Stimulated activated naive B cell treated with anti-CD40 and anti-IgM and Interleukin-4, amounts not matched to agents 10 μg/mL and 1 μg/mL and 100 μg/mL, for 72 hours (primary cell): ENCODE data around the gene RPN2.

Source experiments
- ATAC-seq, 2 donors: fragments of 150-1000 bp; cut with Tn5 transposase; replicated peaks; 2 replicates each; pipeline ENCODE4 v1.10.0; 2021; ENCODE audit warnings: moderate library complexity in 1 of 2
- DNase-seq: peaks from one replicate; pipeline ENCODE4 v3.0.0; 2021
- H3K27ac Mint-ChIP-seq: one replicate; pipeline ENCODE4 v1.8.0; 2022; ENCODE audit warnings: mild to moderate bottlenecking, mixed read lengths
- H3K27me3 Mint-ChIP-seq, 2 donors: one replicate each; pipeline ENCODE4 v1.8.0; 2022; ENCODE audit warnings: mixed read lengths in 2 of 2
- H3K36me3 Mint-ChIP-seq, 2 donors: one replicate each; pipeline ENCODE4 v1.8.0; 2022; ENCODE audit warnings: mixed read lengths in 2 of 2, mild to moderate bottlenecking in 1 of 2
- H3K4me1 Mint-ChIP-seq, 2 donors: one replicate each; pipeline ENCODE4 v1.8.0; 2022; ENCODE audit warnings: mixed read lengths in 2 of 2, mild to moderate bottlenecking in 1 of 2
- H3K4me3 Mint-ChIP-seq, 2 donors: one replicate each; pipeline ENCODE4 v1.8.0; 2022; ENCODE audit warnings: mild to moderate bottlenecking in 2 of 2, mixed read lengths in 2 of 2, moderate library complexity in 1 of 2
- H3K9me3 Mint-ChIP-seq, 2 donors: one replicate each; pipeline ENCODE4 v1.8.0; 2022; ENCODE audit warnings: mixed read lengths in 2 of 2, mild to moderate bottlenecking in 1 of 2

Gene RPN2

DNA sequence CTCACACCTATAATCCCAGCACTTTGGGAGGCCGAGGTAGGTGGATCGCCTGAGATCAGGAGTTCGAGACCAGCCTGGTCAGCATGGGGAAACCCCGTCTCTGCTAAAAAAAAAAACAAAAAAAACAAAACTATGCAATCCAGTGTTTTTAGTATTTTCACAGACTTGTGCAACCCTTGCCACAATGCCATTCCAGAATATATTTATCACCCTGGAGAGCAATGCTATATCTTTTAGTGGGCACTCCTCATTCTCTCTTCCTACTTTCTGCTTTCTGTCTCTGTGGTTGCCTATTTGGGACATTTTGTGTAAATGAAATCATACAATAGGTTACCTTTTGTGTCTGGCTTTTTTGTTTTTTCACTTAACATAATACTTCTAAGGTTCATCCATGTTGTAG is 39.3 kb downstream of the RPN2 start:
- DNase-seq: no peak
- Mint-ChIP-seq H3K36me3 (peaks cover 48 to 54% of the 10 kb centered on the region in 2 donors), H3K27ac (no peak overlapping the region), H3K27me3 (no peaks in the 10 kb centered on the region), H3K4me1 (peaks cover 7 to 17% of the 10 kb centered on the region in 2 donors), H3K9me3 (no peaks in the 10 kb centered on the region), H3K4me3 (no peak overlapping the region)
- no peak for ATAC-seq

DNA sequence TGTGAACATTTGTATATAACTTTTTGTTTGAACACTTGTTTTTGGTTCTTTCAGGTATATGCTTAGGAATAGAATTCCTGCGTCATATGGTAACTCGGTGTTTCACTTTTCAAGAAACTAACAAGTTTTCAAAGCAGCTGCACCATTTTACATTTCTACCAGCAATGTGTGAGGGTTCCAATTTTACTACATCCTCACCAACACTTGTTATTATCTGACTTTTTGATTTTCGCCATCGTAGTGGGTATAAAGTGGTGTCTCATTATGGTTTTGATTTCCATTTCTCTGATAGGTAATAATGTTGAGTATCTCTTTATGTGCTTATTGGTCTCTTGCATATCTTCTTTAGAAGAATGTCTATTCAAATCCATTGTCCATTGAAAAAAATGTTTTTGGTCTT is 39.8 kb downstream of the RPN2 start:
- no peak for ATAC-seq
- DNase-seq: no peak
- H3K4me1 Mint-ChIP-seq: peaks cover 7 to 17% of the 10 kb centered on the region in 2 donors
- no peaks in the 10 kb centered on the region for H3K27me3 Mint-ChIP-seq
- peaks cover 50 to 56% of the 10 kb centered on the region in 2 donors for H3K36me3 Mint-ChIP-seq
- no peak overlapping the region for H3K4me3 Mint-ChIP-seq
- no peak overlapping the region for H3K27ac Mint-ChIP-seq
- no peaks in the 10 kb centered on the region for H3K9me3 Mint-ChIP-seq

DNA sequence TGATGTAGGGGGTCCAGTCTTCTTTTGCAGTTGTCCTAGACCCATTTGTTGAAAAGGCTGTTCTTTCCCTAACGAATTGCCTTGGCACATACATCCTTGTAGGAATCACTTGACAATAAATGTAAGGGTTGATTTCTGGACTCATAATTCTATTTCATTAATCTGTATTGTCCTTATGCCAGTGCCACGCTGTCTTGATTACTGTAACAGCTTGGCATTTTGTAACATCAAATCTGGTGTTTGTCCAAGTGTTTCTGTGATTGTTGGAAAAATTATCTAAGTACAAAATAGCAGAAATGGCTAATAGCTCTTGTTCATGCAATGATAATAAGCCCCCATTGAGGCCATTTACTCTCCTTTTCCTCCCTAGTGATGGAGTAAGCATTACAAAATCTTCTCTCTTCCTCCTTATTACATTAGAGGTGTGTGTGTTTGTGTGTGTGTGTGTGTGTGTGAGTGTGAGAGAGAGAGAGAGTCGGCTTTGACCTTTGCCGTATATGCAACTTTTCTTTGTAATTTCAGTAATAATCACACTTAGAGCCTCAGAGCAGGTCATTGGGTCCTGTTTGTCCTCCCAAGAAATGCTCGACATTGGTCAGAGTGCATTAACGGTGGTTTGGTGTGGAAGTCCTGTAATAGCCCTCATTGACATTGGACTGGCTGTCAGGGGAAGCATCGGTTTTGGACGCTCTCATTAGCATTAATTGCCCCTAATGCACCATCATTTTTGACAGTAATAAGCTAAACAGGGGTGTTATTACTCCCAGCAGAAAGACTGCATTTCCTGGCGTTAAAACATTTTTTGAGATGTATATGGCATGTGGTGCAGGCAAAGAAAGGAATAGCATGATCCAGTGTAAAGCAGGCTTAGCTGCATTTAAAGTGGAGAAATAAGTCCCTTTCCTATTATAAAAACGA is 40.9 kb downstream of the RPN2 start:
- Mint-ChIP-seq H3K27ac (no peak overlapping the region), H3K4me1 (peaks cover 4 to 17% of the 10 kb centered on the region in 2 donors), H3K36me3 (peaks cover 48 to 52% of the 10 kb centered on the region in 2 donors), H3K27me3 (no peaks in the 10 kb centered on the region), H3K9me3 (no peaks in the 10 kb centered on the region), H3K4me3 (no peak overlapping the region)
- no peak for DNase-seq
- ATAC-seq: no peak

DNA sequence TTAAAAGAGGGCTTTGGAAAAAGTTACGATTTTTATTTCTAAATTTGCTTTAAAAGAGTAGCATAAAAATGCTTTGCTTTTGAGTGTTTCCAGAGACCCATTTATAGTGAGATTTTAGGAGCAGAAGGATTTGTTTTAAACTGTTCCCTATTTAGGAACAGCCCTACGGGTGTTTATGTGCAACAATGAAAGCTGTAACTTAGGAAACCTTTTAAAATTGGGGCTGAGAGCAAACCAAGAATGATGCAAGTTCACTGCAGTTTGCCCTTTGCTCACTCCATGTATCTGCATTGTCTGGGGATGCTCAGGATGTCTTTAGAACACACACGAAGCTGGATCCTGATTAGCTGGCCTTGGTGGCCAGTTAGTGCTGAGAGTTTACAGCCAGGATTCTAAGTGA is 41.6 kb downstream of the RPN2 start:
- peaks cover 50 to 54% of the 10 kb centered on the region in 2 donors for H3K36me3 Mint-ChIP-seq
- H3K27ac Mint-ChIP-seq: no peak overlapping the region
- H3K27me3 Mint-ChIP-seq: no peaks in the 10 kb centered on the region
- H3K4me1 Mint-ChIP-seq: peaks cover 4 to 12% of the 10 kb centered on the region in 2 donors
- ATAC-seq (no peak), DNase-seq (no peak)
- no peak overlapping the region for H3K4me3 Mint-ChIP-seq
- no peaks in the 10 kb centered on the region for H3K9me3 Mint-ChIP-seq

DNA sequence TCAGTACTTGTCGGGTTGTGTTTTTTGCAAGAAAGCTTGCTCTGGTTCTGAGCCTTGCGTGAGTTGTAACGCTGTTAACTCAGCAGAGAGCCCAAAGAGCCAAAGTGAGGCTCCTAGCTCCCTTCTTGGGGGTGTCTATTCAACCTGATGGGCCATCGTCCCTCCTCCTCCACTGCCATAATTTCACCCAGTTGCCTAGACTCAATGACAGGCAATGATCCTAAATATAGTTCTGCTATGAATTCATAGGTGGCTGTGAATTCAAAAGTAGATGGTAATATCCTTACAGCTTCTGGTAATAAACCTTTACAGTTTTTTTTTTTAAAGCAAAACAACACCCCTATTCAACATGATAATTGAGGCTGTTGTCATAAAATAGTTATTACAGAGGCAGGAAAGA is 43.0 kb downstream of the RPN2 start:
- peaks cover 4 to 12% of the 10 kb centered on the region in 2 donors for H3K4me1 Mint-ChIP-seq
- H3K27ac Mint-ChIP-seq: no peak overlapping the region

DNA sequence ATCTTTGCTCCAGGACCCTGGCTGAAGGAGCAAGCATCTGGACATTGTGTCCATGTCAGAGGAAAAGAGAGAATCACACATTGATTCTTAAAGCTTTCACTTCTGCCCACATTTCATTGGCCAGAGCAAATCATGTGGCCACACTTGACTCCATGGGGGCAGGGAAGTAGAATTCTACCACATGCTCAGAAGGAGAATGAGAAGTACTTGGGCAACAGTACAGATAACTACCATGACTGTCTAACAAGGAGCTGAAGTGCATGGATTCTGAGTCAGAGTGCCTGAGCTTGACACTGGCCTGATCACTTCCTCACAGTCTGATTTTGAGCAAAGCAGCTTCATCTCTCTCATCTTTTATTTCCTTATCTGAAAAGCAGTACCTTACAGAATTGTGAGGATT is 43.9 kb downstream of the RPN2 start:
- Mint-ChIP-seq H3K27me3 (no peaks in the 10 kb centered on the region), H3K27ac (no peak overlapping the region), H3K36me3 (peaks cover 37 to 52% of the 10 kb centered on the region in 2 donors), H3K9me3 (no peaks in the 10 kb centered on the region), H3K4me1 (peaks cover 4 to 12% of the 10 kb centered on the region in 2 donors), H3K4me3 (no peak overlapping the region)
- ATAC-seq: peak; percentile 92 to 98
- peak; percentile 10 for DNase-seq

More for the DNA sequence above, 43.0 kb downstream of the RPN2 start:
- ATAC-seq (no peak), DNase-seq (no peak)
- H3K4me3 Mint-ChIP-seq: no peak overlapping the region
- H3K27me3 Mint-ChIP-seq: no peaks in the 10 kb centered on the region
- H3K36me3 Mint-ChIP-seq: peaks cover 43 to 47% of the 10 kb centered on the region in 2 donors
- no peaks in the 10 kb centered on the region for H3K9me3 Mint-ChIP-seq

DNA sequence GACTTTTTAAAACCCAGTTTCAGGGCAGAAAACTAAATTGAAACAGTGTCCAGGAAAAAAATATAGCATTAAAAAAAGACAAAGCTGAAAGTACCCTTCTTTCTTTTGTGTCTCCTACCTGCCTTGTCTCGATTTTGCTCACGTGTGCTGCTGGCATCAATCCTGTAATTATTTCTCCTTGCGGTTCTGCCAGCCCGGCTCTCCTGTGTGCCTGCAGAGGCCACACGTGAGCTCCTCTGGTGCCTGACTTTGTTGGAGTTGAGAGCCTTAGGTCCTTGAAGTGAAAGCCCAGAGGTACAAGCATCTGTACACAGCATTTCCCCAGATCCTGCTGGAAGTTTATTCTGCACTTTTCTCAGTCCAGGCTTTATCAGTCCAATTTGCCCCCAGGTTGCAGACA is 46.0 kb downstream of the RPN2 start:
- DNase-seq: no peak
- no peak overlapping the region for H3K27ac Mint-ChIP-seq
- H3K9me3 Mint-ChIP-seq: no peaks in the 10 kb centered on the region
- ATAC-seq: no peak
- no peak overlapping the region for H3K4me3 Mint-ChIP-seq
- peaks cover 3 to 6% of the 10 kb centered on the region in 2 donors for H3K4me1 Mint-ChIP-seq
- H3K27me3 Mint-ChIP-seq: no peaks in the 10 kb centered on the region
- H3K36me3 Mint-ChIP-seq: peaks cover 35 to 51% of the 10 kb centered on the region in 2 donors

DNA sequence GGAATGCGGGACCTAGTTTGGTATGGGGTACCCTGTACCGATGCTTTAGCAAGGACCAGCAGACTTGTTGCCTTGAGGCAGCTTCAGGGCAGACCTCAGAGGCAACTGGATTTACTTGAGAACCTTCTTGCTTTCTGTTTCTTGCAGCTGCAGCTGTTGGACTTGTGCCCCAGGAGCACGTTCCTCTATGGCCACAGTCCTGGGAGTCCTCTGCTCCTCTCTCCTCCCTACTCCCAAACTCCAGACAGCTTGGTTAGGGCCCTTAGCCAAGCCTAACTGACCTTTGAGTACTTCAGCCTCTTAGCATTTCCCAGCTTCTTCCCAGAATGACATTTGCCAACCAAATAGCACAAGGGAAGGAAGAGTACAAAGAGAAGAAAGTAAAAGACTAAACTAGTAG is 47.8 kb downstream of the RPN2 start:
- DNase-seq: no peak
- H3K9me3 Mint-ChIP-seq: no peaks in the 10 kb centered on the region
- no peaks in the 10 kb centered on the region for H3K27me3 Mint-ChIP-seq
- ATAC-seq: no peak
- peaks cover 50 to 60% of the 10 kb centered on the region in 2 donors for H3K36me3 Mint-ChIP-seq
- no peak overlapping the region for H3K27ac Mint-ChIP-seq
- no peak overlapping the region for H3K4me3 Mint-ChIP-seq
- H3K4me1 Mint-ChIP-seq: peaks cover 3 to 6% of the 10 kb centered on the region in 2 donors

DNA sequence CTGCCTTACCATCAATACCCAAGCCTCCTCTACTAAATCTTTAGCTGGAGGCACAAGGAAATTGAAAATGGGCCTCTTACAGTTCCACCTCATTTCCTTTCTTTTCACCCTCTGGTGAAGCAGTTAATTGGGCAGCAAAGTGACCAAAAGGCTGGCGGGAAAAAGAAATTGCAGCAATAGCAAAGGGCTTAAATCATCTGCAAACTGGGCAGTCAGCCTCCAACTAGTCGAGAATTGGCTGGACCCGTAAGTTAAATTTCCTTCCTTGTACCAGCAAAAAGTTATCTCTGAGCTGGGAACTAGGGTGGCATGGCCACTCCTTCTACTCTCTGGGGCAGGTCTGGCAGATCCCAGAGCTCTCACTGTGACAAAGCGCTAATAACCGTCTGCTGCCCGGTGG is 49.0 kb downstream of the RPN2 start:
- peaks cover 56 to 66% of the 10 kb centered on the region in 2 donors for H3K36me3 Mint-ChIP-seq
- no peak for DNase-seq
- no peak overlapping the region for H3K27ac Mint-ChIP-seq
- ATAC-seq: no peak
- no peak overlapping the region for H3K4me3 Mint-ChIP-seq
- no peaks in the 10 kb centered on the region for H3K9me3 Mint-ChIP-seq
- peaks cover 0 to 1% of the 10 kb centered on the region in 2 donors for H3K4me1 Mint-ChIP-seq
- H3K27me3 Mint-ChIP-seq: no peaks in the 10 kb centered on the region

DNA sequence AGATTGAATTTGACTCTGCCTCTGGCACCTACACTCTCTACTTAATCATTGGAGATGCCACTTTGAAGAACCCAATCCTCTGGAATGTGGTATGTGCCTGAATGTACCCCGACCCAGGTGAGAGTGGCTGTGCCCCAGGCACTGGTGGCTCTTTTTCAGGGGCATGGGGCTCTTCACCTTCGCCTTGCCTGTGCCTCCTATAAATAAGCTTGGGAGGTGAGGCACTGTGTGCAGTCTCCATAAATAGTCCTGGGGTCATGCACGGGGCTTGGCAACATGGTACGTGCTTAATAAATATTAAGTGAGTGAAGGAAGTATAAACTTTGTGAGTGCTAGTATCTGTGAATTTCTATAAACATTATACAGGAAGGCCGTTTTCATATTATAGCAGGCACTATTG is 49.5 kb downstream of the RPN2 start:
- H3K27ac Mint-ChIP-seq: peak overlapping the region; percentile 9
- no peak overlapping the region for H3K4me3 Mint-ChIP-seq
- no peaks in the 10 kb centered on the region for H3K4me1 Mint-ChIP-seq
- H3K36me3 Mint-ChIP-seq: peaks cover 53 to 62% of the 10 kb centered on the region in 2 donors
- no peak for DNase-seq
- no peak for ATAC-seq
- no peaks in the 10 kb centered on the region for H3K27me3 Mint-ChIP-seq
- H3K9me3 Mint-ChIP-seq: no peaks in the 10 kb centered on the region

DNA sequence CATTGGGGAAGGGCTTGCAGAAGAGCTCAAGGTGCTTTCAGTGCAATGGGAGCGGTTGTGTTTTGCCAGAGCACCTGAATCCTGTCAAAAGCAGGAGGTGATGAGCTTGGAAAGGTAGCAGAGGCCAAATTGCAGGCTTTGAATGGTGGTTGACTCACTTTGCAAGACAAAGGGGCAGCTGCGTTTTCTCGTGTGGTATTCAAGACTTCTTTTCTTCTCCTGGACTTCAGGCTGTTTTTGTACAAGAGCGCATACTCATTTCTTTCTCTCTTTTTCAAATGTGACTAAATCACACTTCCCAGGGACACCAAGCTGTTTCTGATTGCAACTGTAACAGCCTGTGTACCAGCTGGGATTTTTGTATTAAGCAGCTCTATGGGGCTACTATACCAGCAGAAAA is 50.2 kb downstream of the RPN2 start:
- Mint-ChIP-seq H3K4me3 (no peak overlapping the region), H3K27ac (no peak overlapping the region), H3K36me3 (peaks cover 50 to 65% of the 10 kb centered on the region in 2 donors), H3K9me3 (no peaks in the 10 kb centered on the region), H3K4me1 (no peaks in the 10 kb centered on the region), H3K27me3 (no peaks in the 10 kb centered on the region)
- no peak for ATAC-seq
- no peak for DNase-seq

DNA sequence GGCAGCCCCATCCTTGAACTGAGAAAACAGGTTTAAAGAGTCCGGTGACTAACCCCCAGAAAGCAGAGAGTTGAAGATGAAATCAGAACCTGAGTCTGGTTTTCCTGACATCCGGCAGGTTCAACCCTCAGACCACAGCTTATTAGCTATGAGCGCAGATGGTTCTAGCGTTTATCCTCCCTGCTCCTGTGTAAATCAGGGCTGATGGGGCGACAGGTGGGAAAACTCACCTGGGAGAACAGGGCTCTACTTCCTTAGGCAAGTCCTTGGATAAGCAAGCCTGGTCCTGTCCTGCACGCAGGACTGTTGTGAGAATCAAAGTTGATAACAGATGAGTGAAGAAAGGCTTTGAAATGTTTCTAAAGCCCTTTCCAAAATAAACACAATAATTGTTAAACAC is 51.1 kb downstream of the RPN2 start:
- H3K36me3 Mint-ChIP-seq: peaks cover 54 to 68% of the 10 kb centered on the region in 2 donors
- no peak overlapping the region for H3K27ac Mint-ChIP-seq
- no peak for DNase-seq
- H3K27me3 Mint-ChIP-seq: no peaks in the 10 kb centered on the region
- no peak overlapping the region for H3K4me3 Mint-ChIP-seq
- ATAC-seq: no peak
- no peaks in the 10 kb centered on the region for H3K9me3 Mint-ChIP-seq
- H3K4me1 Mint-ChIP-seq: no peaks in the 10 kb centered on the region

DNA sequence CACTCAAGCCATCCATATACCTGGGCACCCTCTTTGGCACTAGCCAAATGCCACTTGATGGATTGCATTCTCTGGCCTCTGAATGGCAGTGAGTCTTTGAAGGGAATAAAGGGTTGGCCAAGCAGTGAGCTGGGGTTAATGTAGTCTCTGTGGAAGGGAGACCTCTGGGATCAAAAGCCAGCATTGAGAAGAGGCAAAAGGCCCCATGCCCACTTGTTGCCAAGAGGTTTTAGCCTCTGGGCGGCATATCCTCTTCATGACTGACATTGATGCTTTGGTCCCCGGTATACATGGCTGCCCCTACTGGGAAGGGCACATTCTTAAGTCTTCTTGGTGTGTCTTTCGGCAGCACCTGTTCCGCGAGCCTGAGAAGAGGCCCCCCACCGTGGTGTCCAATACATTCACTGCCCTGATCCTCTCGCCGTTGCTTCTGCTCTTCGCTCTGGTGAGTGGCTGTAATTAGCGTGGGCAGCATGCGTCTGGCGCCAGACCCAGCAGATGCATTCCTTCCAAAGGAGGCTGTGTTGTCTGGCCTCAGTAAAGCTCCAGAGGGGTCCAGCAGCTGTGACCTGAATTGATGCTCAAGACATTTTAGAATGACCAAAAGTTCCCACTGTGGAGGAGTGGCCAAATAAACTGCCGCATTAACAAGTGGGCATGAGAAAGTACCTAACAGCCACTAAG is 53.0 kb downstream of the RPN2 start:
- Mint-ChIP-seq H3K27ac (no peak overlapping the region), H3K9me3 (no peaks in the 10 kb centered on the region), H3K4me3 (no peak overlapping the region), H3K27me3 (no peaks in the 10 kb centered on the region), H3K4me1 (no peaks in the 10 kb centered on the region), H3K36me3 (peaks cover 54 to 72% of the 10 kb centered on the region in 2 donors)
- DNase-seq (no peak), ATAC-seq (no peak)

DNA sequence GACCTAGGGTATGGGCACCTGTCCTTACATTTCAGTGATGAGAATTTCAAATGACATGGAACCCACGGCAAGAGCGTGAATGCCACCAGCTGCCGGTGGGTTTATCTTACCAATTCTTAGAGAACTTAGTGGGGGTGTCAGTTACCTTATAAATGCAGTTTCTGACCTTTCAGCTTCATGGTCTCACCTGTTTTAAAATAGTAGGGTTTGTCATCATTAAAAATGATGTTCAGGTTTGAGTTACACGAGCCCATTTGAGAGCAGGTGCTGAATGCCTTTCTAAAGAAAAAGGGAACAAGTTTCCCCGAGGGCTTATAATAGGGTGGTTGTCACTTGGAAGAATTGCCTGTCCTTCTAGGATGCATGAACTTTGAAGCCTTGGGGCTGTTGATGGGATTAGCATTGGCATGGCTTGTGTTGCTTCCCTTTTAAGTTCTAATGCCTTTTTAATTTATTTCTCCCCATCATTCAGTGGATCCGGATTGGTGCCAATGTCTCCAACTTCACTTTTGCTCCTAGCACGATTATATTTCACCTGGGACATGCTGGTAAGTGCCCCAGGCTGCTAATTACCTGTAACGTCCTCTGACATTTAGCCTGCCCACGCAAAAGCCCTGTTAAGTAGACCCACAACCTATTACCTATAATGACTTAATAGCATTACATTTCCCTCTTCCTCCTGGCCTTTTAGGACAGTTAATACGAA is 54.6 kb downstream of the RPN2 start:
- DNase-seq: no peak
- Mint-ChIP-seq H3K9me3 (no peaks in the 10 kb centered on the region), H3K27ac (no peak overlapping the region), H3K4me1 (no peaks in the 10 kb centered on the region), H3K4me3 (no peak overlapping the region), H3K36me3 (peaks cover 54 to 70% of the 10 kb centered on the region in 2 donors), H3K27me3 (no peaks in the 10 kb centered on the region)
- no peak for ATAC-seq
